IMR-90 (cell line): ENCODE measurements around the gene KLHL13.

Experiments
- MAFK ChIP-seq: IDR thresholded peaks from 2 replicates; pipeline ENCODE4 v1.6.1; 2012; ENCODE audit warnings: low read depth, low read length, improper control_type of control experiment
- POLR2A ChIP-seq: IDR thresholded peaks from 2 replicates; pipeline ENCODE4 v1.6.1; 2012; ENCODE audit warnings: mild to moderate bottlenecking, low read depth, low read length
- TF ChIP-seq, protein P1 (sequence below): conservative IDR thresholded peaks from 2 replicates; pipeline ENCODE4 v1.5.1; 2012; ENCODE audit warnings: mild to moderate bottlenecking, low read depth, low read length, improper control_type of control experiment

DNA sequence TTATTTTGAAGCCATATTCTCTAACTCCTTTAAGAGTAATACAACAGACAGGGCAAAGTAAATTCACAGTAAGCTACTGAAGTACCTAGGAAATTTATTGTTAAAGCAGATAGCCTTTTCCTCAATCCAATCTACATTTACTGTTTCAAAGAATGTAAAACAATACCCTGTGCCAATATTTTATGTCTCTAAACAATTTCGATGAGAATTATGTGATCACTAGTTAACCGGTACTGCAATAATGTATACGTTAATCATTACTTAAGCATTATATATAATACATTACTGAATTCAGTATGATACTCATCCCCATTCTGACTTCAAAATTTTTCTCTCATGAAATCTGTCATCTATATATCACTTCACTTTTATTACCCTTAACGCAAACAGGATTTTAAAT is 28.5 kb downstream of the KLHL13 start:
- TF ChIP-seq, protein P1, sequence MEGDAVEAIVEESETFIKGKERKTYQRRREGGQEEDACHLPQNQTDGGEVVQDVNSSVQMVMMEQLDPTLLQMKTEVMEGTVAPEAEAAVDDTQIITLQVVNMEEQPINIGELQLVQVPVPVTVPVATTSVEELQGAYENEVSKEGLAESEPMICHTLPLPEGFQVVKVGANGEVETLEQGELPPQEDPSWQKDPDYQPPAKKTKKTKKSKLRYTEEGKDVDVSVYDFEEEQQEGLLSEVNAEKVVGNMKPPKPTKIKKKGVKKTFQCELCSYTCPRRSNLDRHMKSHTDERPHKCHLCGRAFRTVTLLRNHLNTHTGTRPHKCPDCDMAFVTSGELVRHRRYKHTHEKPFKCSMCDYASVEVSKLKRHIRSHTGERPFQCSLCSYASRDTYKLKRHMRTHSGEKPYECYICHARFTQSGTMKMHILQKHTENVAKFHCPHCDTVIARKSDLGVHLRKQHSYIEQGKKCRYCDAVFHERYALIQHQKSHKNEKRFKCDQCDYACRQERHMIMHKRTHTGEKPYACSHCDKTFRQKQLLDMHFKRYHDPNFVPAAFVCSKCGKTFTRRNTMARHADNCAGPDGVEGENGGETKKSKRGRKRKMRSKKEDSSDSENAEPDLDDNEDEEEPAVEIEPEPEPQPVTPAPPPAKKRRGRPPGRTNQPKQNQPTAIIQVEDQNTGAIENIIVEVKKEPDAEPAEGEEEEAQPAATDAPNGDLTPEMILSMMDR: no peak
- TF ChIP-seq MAFK (no peak), POLR2A (no peak)
